Measurements from ENCODE around the gene NDUFAF5. TPM values are rescaled to one million over a fixed set of nuclear protein-coding genes. Genes with fewer than 3 reads are reported as not detected.
"Not testable (repeated sequence)": the region's sequence is repeated elsewhere in the genome, so short reads cannot be mapped to it uniquely, and the experiment has no call there.

NDUFAF5 gene, protein sequence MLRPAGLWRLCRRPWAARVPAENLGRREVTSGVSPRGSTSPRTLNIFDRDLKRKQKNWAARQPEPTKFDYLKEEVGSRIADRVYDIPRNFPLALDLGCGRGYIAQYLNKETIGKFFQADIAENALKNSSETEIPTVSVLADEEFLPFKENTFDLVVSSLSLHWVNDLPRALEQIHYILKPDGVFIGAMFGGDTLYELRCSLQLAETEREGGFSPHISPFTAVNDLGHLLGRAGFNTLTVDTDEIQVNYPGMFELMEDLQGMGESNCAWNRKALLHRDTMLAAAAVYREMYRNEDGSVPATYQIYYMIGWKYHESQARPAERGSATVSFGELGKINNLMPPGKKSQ
- 65.0 TPM for total RNA-seq
- long read RNA-seq, full-length matches to known transcripts: 14 of 23 reads
- long read RNA-seq, partial matches to known transcripts: 3 of 23 reads
- long read RNA-seq, other reads (novel, unspliced or antisense): 6 of 23 reads

DNA sequence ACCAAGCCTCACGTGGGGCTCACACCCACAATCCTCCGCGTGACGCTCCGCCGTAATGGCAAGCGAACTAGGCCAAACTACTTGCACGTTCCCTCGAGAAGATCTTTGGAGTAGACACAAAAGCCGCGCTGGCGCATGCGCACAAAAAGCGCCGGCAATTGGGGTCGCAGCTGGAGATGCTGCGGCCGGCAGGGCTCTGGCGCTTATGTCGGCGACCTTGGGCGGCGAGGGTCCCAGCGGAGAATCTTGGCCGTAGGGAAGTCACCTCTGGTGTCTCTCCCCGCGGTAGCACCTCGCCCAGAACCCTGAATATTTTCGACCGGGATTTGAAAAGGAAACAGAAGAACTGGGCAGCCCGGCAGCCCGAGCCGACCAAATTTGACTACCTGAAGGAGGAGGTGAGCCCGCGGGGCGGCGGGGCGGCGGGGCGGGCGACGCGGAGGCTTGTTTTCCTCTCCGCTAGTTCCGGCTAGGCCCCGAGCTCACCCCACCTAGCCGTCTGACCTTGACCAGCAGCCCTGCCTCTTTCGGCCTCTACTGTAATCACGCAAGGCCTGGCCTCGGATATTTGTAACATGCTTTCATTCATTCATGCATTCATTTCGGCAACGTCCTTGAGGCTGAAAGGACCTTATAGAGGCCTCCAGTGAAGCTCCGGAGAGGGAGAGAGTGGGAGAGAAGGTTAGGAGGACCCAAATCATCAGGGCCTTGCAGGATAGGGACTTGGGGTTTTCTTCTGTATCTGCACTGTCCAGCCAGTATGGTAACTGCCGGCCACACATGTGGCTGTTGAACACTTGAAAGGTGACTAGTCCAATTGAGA lies at the start of gene NDUFAF5, which contains the start of gene ESF1:
Gene NDUFAF5 (plus strand): TSS at position 136 of the 823 bp plus-strand sequence. CDS start 41 bp downstream, at position 177.
Gene ESF1 (minus strand): TSS at position 27 of the 823 bp plus-strand sequence. CDS start 1,779 bp downstream, outside the sequence.
- intact Hi-C loops (cut with DNase I): loop anchor here (5.0 kb wide), 1 partner anchor 133 kb away; no protein-coding TSS in a partner anchor
- DNase-seq (ENCODE audit: low spot score): peak; percentile 96

DNA sequence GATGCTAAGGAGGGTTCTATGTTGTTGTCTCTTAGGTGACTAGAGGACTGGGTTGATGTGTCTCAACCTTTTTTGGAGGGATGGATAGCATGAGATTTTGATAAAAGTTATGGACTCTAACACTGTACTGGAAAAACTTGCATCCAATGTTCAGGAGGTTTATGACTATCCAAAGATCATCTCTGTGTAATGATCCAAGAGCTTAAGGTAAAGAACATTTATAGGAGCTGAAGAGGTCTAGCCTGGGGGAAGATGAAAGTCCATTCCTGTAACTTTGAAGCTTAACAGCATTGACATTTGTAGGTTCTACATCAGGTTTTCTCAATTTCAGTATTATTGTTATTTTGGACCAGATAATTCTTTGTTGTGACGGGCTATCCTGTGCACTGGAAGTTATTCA lies 49.0 kb upstream of the NDUFAF5 start:
- intact Hi-C loops (cut with DNase I): no loop called here
- DNase-seq (ENCODE audit: low spot score): no peak

DNA sequence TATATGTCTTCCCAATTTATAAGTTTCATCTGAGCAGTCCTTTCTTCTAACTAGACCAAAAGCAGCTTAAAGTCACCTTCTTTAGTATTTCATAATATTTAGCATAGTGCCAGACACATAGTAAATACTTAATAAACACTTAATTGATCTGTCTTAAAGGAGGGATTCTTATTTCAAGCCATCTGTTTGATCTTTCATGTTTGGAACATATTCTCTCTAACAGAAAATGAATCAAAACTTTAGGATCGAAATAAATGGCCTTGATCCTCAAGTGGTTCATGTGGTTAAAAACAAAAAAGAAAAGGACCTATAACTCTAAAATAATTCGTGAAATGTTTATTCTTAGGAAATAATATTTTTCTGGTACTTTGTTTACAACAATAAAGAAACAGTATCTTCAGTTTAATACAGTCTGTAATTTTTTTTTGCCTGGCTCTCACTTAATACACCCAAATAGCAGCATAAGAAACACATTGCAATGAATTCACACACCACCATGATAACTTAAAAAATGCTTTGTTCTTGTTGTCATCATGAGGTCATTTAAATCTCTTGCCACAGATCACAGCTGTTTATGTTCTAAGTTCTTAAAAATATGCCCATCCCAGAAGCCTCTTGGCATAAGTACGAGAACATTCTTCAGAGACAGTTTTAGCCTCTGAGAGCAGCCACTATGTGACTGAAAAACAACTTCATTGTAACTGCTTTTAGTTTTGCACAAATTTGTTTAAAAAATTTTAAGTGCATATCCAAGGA lies 48.2 kb upstream of the NDUFAF5 start:
- no peak for DNase-seq (ENCODE audit: low spot score)
- intact Hi-C loops (cut with DNase I): no loop called here

DNA sequence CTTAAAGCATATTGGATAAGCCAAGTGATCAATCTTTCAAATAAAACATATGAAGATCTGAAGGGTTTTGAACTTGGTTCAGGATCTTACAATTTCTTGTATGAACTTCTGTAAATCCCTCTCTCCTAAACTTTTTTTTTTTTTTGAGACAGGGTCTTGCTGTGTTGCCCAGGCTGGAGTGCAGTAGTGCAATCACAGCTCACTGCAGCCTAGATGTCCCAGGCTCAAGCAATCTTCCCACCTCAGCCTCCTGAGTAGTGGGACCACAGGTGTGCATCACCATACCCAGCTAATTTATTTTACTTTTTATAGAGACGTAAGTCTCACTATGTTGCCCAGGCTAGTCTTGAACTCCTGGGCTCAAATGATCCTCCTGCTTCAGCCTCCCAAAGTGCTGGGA lies 46.6 kb upstream of the NDUFAF5 start:
- DNase-seq (ENCODE audit: low spot score): not testable (repeated sequence)

DNA sequence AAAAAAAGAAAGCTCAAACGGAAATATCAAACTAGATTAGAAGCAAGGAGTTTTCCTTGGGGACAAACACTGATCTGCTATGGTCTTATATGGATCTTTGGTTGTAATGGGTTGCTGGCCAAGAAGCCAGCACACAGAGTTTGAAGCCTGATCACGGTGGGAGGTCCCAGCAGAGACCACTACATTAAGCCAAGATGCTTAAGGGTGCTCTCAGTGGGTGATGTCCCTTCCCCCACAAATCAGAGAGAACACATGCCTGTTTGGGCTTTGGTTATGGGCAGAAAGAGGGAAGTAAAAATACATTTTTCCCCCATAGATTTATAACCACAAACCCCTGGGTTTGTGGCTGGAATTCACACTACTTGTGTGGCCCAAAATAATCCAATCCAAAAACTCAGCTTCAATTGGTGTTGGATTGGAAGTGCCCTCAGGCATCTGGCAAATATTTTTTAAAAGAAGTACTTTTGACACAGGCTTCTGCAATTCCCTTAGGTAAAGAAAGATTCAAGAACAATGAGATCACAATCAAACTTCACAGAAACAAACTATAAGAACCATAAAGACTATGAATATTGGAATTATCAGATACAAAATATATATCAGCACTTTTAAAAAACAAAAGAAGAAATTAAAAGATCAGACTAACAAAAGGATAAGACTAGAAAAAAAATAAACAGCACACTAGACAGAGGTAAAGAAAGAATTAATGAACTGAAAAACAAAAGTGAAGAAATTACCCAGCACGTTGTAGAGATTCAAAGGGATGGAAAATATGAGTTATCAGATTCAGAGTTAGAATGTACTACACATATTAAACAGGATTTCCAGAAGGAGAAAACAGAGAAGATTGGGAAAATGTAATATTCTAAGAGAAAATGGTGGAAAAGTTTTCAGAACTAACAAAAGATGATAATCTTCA lies 44.8 kb upstream of the NDUFAF5 start:
- intact Hi-C loops (cut with DNase I): no loop called here
- DNase-seq (ENCODE audit: low spot score): no peak

More for the DNA sequence above, 46.6 kb upstream of the NDUFAF5 start:
- intact Hi-C loops (cut with DNase I): not testable (repeated sequence)

DNA sequence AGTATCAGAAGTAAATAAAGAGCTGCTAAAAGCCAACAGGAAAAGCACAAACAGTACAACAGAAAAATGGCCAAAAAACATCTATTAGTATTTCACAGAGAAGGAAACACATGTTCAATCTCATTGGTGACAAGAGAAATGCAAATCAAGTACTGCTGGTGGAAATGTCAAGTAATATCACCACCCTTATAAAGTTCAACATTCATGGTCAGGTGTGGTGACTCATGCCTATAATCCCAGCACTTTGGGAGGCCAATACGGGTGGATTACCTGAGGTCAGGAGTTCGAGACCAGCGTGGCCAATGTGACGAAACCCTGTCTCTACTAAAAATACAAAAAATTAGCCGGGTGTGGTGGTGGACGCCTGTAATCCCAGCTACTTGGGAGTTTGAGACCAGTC lies 42.9 kb upstream of the NDUFAF5 start:
- intact Hi-C loops (cut with DNase I): no loop called here
- no peak for DNase-seq (ENCODE audit: low spot score)

DNA sequence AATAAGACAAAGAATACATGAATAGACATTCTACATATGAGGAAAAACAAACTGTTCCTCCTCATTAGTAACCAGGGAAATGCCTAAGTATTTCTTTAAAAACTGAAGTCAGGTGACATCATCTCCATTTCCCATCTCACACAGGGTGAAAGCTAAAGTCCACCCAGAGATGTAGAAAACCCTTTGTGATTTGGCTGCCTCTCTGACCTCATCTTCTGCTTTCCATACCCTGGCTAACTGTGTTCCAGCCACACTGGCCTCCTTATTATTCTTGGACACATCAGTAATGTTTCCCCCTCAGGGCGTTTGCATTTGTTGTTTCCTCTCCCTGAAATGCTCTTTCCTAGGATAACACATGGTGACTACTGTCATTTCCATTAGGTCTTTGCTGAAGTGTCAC lies 40.5 kb upstream of the NDUFAF5 start:
- intact Hi-C loops (cut with DNase I): no loop called here
- DNase-seq (ENCODE audit: low spot score): no peak

DNA sequence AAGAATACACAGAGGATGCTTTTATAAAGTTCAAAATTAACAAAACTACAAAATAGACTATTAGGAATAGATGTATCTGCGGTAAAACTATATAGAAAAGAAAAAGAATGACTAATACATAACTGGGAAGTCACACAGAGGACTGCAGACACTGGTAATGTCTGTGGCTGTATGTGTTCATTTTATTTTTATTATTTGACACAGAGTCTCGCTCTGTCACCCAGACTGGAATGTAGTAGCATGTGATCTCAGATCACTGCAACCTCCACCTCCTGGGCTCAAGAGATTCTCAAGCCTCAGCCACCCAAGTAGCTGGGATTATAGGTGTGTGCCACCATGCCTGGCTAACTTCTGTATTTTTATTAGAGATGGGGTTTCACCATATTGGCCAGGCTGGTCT lies 39.0 kb upstream of the NDUFAF5 start:
- intact Hi-C loops (cut with DNase I): no loop called here
- no peak for DNase-seq (ENCODE audit: low spot score)

DNA sequence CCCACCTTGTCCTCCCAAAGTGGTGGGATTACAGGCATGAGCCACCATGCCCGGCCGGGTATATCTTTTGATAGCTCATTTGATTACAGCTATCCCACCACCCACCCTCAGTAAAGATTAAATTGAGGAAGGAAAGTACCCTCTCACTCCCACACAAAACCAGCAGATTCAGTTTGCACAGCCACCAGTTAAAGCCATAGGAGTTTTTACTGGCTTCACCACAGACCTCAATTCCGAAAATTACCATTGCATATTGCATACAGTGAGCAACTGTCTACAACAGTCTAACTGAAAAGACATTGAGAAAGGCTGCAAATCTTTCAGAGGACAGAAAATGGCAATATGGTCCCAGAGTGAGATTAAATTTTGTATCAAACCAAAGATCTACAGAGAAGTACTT lies 35.0 kb upstream of the NDUFAF5 start:
- no peak for DNase-seq (ENCODE audit: low spot score)
- intact Hi-C loops (cut with DNase I): no loop called here

DNA sequence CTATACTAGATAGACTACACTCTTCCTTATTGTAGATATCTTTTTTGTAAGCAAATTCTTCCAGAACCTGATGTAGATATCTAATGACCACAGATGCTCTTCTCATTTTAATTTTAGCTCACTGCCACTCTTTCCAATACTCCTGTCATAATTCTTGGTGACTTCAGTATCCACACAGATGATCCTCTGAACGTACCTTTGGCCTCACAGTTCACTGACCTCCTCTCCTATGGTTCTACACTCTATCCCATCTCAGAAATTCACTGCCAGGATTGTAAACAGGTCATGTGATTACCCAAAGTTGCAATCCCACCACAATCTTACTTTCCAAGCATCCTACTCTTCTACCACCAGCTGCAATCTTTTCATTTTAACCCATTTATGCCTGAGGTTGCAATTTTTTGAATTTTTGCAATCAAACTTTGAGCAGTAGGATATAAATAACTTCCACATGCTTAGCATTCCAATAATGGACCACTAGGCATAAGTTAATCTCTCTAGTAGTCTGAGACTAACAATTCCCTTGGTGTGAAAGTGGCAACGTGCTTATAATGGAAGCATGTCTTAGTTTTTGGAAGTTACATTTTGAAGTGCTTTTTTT lies 31.3 kb upstream of the NDUFAF5 start:
- intact Hi-C loops (cut with DNase I): no loop called here
- DNase-seq (ENCODE audit: low spot score): no peak

DNA sequence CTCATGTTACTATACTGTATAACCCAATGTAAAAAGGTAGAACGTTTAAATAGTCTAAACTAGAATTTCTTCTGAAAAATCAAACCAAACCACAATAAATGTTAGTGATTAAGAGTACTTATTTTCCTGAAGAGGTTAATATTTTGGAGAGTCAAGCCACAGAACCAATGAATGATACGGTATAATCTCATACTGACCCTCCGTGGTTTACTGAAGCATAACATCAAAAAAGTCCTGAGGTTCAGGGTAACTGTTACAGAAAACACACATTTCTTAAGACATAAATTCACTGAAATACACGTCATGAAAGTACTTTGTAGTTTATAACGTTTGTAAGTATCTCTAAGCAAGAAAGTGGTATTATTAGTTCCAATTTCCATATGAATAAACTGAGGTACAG lies 29.0 kb upstream of the NDUFAF5 start:
- DNase-seq (ENCODE audit: low spot score): no peak
- intact Hi-C loops (cut with DNase I): loop anchor here (5.0 kb wide), 1 partner anchor 634 kb away; no protein-coding TSS in a partner anchor

DNA sequence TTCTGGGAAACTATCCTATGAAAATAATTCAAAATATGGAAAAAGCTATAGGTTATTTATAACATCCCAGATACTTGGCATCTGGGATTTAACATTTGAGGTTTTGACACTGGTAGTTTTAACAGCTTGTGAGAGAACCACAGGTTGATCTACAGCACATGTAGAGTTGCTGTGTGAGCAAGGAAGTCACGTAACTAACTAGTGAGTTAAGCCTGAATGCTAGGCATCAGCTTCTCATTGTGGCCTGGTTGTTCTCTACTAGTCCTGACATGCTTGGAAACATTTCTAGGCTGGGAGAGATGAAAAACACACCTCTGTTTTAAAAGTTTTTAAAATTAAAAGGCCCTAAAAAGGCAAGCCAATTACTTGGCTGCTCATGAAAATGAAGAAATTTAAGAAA lies 28.3 kb upstream of the NDUFAF5 start:
- intact Hi-C loops (cut with DNase I): loop anchor here (5.0 kb wide), 1 partner anchor 634 kb away; no protein-coding TSS in a partner anchor
- no peak for DNase-seq (ENCODE audit: low spot score)

DNA sequence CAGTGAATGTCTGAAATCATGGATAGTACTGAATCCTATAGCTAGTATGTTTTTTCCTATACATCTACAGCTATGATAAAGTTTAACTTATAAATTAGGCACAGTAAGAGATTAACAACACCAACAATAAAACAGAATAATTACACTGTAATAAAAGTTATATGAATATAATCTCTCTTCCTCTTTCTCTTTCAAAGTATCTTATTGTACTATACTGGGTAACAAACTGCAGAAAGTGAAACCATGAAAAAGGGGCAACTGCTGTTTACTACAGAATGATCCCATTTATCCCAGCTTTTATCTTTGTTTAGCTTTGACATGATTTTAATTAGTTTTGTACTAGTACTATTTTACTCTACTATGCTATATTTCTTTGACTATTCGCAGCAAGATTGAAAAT lies 25.9 kb upstream of the NDUFAF5 start:
- DNase-seq (ENCODE audit: low spot score): no peak
- intact Hi-C loops (cut with DNase I): loop anchor here (5.0 kb wide), 1 partner anchor 637 kb away; no protein-coding TSS in a partner anchor

DNA sequence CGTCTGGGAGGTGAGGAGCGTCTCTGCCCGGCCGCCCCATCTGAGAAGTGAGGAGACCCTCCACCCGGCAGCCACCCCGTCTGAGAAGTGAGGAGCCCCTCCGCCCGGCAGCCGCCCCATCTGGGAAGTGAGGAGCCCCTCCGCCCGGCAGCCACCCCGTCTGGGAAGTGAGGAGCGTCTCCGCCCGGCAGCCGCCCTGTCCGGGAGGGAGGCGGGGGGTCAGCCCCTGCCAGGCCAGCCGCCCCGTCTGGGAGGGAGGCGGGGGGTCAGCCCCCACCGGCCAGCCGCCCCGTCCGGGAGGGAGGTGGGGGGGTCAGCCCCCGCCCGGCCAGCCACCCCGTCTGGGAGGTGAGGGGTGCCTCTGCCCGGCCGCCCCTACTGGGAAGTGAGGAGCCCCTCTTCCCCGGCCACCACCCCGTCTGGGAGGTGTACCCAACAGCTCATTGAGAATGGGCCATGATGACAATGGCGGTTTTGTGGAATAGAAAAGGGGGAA lies 24.3 kb upstream of the NDUFAF5 start:
- intact Hi-C loops (cut with DNase I); DNase-seq (ENCODE audit: low spot score): not testable (repeated sequence)

DNA sequence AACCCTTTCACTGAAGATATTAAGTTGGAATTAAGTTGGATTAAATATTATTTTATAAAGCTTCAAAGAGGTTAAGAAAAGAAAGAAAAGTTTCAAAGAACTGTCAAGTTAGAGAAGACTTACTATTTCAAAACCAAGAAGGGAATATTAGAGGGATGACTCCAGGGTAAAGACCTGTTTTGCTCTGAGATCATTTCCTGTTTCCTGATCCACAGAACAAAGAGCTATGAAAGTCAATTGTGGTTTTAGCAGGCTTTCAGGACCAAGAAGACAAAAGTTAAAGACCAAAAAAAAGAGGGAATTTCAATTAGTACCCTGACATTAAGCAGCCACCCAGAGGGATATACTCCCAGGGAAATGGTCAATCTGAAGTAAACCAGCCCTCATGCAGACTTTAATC lies 19.5 kb upstream of the NDUFAF5 start:
- intact Hi-C loops (cut with DNase I): no loop called here

DNA sequence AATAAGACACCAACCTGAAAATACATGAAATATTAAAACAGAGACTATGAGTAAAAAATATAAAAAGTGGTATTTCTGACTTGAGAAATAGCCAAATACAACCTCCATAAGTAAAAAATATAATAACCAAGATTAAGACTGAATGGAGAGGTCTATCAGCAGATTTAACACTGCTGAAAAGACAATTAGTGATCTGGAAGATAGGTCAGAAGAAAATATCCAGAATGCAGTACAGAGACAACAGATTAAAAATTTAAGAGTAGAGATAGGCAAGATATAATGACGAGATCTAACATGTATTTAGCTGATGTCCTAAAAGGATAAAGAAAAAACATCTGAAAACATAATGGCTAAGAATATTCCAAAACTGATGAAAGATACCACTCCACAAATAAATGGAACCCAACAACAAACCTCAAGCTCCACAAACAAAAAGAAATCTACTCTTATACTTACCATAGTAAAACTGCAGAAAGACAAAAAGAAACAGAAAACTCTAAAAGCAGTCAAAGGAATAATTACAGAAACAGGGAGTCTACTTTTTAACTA lies 18.9 kb upstream of the NDUFAF5 start:
- intact Hi-C loops (cut with DNase I): no loop called here

More for the DNA sequence above, 19.5 kb upstream of the NDUFAF5 start:
- no peak for DNase-seq (ENCODE audit: low spot score)

DNA sequence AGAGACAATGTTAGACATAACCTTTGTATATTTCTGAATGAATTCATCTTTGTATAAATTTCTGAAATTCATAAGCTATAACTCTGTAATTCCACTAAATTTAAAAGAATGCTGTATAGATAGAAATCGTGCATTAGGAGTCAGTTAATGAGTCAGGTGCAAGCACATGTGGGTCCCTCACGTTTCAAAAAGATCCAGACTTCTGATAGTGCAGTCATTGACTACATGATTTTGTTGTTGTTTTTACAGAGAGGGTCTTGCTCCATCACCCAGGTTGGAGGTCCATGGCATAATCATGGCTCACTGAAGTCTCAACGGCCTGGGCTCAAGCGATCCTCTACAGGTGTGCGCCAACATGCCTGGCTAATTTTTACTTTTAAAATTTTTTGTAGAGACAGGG lies 14.7 kb upstream of the NDUFAF5 start:
- DNase-seq (ENCODE audit: low spot score): no peak
- intact Hi-C loops (cut with DNase I): loop anchor here (10.0 kb wide), 1 partner anchor 315 kb away; no protein-coding TSS in a partner anchor

More for the DNA sequence above, 18.9 kb upstream of the NDUFAF5 start:
- no peak for DNase-seq (ENCODE audit: low spot score)
